GM23338 (cell line): ENCODE measurements around the gene NOD1.

Experiments
- POLR2AphosphoS5 ChIP-seq: IDR thresholded peaks from 2 replicates; pipeline ENCODE4 v1.6.1; 2016; ENCODE audit warnings: antibody characterized with exemption, low read depth
- TF ChIP-seq, protein P1 (sequence below), 2 experiments: fragments of 200-600 bp in 1 of 2; sonication (generic) in 1 of 2; conservative IDR thresholded peaks; 2 replicates each; pipeline versions ENCODE4 v1.5.1 to v1.6.1; 2016 to 2017; ENCODE audit warnings: antibody characterized with exemption in 2 of 2, low read depth in 2 of 2, mild to moderate bottlenecking in 2 of 2, moderate library complexity in 1 of 2

DNA sequence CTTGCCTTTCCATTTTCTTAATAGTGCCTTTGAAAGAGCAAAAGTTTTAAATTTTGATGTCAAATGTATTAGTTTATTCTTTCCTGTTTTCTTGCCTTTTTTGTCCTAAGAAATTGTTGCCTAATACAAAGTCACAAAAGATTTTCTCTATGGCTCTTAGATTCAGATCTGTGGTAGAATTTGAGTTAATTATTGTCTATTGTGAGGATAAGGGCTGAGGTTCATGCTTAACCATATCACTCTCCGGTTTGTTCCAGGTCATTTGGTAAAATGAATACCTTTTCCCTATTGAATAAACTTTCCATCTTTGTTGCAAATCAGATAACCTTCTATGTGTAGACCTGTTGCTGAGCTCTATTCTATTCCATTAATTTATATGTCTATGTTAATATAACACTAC is 96.0 kb downstream of the NOD1 start:
- TF ChIP-seq, protein P1, sequence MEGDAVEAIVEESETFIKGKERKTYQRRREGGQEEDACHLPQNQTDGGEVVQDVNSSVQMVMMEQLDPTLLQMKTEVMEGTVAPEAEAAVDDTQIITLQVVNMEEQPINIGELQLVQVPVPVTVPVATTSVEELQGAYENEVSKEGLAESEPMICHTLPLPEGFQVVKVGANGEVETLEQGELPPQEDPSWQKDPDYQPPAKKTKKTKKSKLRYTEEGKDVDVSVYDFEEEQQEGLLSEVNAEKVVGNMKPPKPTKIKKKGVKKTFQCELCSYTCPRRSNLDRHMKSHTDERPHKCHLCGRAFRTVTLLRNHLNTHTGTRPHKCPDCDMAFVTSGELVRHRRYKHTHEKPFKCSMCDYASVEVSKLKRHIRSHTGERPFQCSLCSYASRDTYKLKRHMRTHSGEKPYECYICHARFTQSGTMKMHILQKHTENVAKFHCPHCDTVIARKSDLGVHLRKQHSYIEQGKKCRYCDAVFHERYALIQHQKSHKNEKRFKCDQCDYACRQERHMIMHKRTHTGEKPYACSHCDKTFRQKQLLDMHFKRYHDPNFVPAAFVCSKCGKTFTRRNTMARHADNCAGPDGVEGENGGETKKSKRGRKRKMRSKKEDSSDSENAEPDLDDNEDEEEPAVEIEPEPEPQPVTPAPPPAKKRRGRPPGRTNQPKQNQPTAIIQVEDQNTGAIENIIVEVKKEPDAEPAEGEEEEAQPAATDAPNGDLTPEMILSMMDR (conservative IDR thresholded peaks at IDR 0.05; ENCODE audit: low read depth in 2 of 2) = no peak
- no peak for TF ChIP-seq POLR2AphosphoS5
